Subcutaneous adipose tissue (tissue), 4 donors: ENCODE data around the gene TIMP2. TPM values are rescaled to one million over a fixed set of nuclear protein-coding genes. Genes with fewer than 3 reads are reported as not detected.

Experiments
- CTCF ChIP-seq: fragments of 450-650 bp; IDR thresholded peaks from one replicate; pipeline ENCODE4 v1.5.1; 2016; ENCODE audit warnings: low read depth, mild to moderate bottlenecking, control low read depth, antibody characterized with exemption, moderate library complexity
- total RNA-seq, 4 donors: library from RNA; depleted of rRNA; stranded (reverse); fragments of >200 nt; gene quantifications; one replicate each; pipeline ENCODE4 v1.1.0, GENCODE V29; 2016

The TIMP2 gene
- total RNA-seq, 4 donors from 2014 or later = 123 to 267 (median 233) TPM

- TF ChIP-seq CTCF = no peak
Measured at GRCh38 chr17:78862073-78863023, 62.8 kb downstream of the TIMP2 start.

- no peak for TF ChIP-seq CTCF
Measured at GRCh38 chr17:78861229-78861628, 64.0 kb downstream of the TIMP2 start.

DNA sequence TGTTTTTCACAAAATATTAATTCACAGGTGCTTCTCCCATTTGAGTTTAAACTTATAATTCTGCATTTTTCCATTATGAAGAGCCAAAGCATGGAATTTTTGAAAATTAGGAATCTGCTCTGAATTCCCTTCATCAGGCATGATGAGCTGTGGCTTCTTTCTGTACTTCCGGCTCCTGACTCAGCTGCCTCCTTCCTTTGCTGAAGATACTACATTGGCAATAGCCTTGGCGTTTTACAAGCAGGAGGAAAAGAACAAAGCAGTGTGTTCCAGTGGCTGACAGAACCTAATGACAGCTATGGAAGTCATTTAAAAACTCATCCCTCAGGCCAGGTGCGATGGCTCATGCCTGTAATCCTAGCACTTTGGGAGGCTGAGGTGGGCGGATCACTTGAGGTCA is 66.1 kb downstream of the TIMP2 start:
- TF ChIP-seq CTCF = no peak

GRCh38 chr17:78857266-78857665 is 67.9 kb downstream of the TIMP2 start:
- TF ChIP-seq CTCF = no peak

- no peak for TF ChIP-seq CTCF
Measured at GRCh38 chr17:78855561-78856165, 69.5 kb downstream of the TIMP2 start.

GRCh38 chr17:78854508-78854907 is 70.7 kb downstream of the TIMP2 start:
- TF ChIP-seq CTCF = no peak

DNA sequence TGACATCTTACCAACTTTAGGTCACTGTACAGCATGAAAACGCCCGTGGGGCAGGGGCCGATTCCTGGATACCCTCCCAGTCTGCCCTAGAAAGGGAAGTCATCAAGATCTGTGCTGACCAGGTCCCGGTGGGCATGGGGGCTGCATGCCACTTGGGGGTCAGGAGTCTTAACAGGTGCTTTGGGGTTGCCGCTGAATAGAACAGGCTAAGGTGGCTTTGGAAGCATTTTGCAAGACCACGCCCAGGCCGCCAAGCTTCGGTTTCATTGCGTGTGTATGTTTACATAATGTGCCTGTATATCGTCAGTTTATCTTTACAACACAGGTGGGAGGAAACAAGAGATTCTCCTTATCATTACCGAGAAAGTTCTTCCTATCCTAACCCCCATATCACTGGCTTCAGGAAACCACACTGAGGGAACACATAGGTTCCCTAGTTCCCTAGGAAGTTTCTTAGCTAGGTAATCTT is 71.2 kb downstream of the TIMP2 start:
- no peak for TF ChIP-seq CTCF
